Body of pancreas (tissue), 4 donors: ENCODE measurements around the gene ATP4B.

Source experiments
- POLR2A ChIP-seq, 3 donors: fragments of 450-650 bp; IDR thresholded peaks; one replicate each; pipeline ENCODE4 v1.6.1; 2016; ENCODE audit warnings: antibody characterized with exemption in 3 of 3, mild to moderate bottlenecking in 2 of 3
- TF ChIP-seq, protein P1 (sequence below), 7 experiments: fragments of 450-650 bp in 4 of 7; fragments of 200-600 bp in 3 of 7; sonication (generic) in 3 of 7; IDR thresholded peaks; one replicate each; pipeline ENCODE4 v1.5.1; 2016 to 2019; ENCODE audit warnings: antibody characterized with exemption in 7 of 7

DNA sequence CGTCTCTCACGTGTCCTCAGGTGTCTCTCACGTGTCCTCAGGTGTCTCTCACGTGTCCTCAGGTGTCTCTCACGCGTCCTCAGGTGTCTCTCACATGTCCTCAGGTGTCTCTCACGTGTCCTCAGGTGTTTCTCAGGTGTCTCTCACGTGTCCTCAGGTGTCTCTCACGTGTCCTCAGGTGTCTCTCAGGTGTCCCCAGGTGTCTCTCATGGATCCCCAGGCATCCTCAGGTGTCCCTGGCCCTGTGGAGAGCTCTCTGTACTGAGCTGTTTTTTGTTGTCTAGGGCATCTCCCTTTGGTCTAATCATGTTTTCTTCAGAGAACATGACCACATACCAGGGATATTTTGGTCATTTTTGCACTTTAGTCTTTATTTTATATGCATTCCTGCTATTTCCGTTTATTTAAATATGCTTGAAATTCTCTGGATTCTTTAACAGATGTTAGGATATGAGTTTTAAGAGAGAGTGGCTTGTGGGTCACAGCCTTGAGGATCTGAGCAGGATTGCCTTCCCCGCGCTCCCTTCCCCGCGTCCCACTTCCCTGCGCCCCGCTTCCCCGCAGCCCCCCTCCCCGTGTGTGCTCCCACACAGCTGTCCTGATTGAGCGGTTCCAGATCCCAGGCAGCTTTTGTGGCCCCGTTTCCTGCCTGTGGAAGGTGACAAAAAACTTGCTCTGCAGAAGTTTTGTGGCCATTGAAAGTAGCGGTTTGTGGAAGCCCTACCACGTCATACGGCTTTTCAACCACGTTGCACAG lies 31.9 kb downstream of the ATP4B start:
- TF ChIP-seq POLR2A (IDR thresholded peaks at IDR 0.05) = no peak
- TF ChIP-seq, protein P1, sequence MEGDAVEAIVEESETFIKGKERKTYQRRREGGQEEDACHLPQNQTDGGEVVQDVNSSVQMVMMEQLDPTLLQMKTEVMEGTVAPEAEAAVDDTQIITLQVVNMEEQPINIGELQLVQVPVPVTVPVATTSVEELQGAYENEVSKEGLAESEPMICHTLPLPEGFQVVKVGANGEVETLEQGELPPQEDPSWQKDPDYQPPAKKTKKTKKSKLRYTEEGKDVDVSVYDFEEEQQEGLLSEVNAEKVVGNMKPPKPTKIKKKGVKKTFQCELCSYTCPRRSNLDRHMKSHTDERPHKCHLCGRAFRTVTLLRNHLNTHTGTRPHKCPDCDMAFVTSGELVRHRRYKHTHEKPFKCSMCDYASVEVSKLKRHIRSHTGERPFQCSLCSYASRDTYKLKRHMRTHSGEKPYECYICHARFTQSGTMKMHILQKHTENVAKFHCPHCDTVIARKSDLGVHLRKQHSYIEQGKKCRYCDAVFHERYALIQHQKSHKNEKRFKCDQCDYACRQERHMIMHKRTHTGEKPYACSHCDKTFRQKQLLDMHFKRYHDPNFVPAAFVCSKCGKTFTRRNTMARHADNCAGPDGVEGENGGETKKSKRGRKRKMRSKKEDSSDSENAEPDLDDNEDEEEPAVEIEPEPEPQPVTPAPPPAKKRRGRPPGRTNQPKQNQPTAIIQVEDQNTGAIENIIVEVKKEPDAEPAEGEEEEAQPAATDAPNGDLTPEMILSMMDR (IDR thresholded peaks at IDR 0.05) = no peak
